Activated naive CD4-positive, alpha-beta T cell (primary cell): ENCODE results near the gene KMT2B.
"Not testable (repeated sequence)": the region's sequence is repeated elsewhere in the genome, so short reads cannot be mapped to it uniquely, and the experiment has no call there.

Source experiments
- DNase-seq, 4 experiments: peaks; one replicate each; lab custom pipeline; 2025; lab: John Stamatoyannopoulos, UW

Gene KMT2B

GRCh38 chr19:35717665-35718344, at the start of gene KMT2B:
Gene KMT2B, plus strand, starts transcription at chr19:35718003. Its CDS starts 16 bp downstream, at chr19:35718019.
- DNase-seq, result peak in 1 of 4 experiments; percentile 82

DNA sequence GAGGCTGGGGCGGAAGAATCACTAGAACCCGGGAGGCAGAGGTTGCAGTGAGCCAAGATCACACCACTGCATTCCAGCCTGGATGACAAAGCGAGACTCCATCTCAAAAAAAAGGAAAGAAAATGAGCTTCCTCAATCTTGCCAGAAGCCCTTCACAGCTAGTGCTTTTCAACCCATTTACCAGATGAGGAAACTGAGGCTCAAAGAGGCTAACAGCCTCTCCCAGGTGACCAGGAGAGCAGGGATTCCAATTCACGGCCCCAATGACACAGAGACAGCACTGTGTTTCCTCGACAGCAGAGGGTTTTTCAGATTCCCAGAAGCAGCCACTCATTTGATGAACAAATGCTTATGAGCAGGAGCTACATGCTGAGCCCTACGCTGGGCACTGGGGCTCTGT, 48.2 kb upstream of the KMT2B start:
- DNase-seq, result no peak

DNA sequence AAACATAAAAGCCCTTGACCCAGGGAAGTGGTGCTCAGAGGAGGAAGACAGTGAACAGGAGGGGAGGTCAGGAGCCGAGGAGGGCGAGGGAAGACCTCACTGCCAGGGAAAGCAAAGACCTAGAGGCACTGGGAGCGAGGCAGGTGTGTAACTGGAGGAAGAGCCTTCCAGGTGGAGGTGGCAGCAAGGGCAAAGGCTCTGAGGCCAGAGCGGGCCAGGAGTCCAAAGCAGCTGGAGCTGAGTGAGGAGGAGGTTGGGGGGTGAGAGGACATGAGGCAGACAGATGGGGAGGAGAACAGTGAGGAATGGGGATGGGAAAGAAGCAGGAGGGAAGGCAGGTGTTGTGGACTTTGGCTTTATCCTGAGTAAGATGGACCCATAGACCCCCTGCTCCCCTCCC, 47.8 kb upstream of the KMT2B start:
- no peak for DNase-seq

GRCh38 chr19:35670686-35671085, 47.1 kb upstream of the KMT2B start:
- DNase-seq, result no peak

DNA sequence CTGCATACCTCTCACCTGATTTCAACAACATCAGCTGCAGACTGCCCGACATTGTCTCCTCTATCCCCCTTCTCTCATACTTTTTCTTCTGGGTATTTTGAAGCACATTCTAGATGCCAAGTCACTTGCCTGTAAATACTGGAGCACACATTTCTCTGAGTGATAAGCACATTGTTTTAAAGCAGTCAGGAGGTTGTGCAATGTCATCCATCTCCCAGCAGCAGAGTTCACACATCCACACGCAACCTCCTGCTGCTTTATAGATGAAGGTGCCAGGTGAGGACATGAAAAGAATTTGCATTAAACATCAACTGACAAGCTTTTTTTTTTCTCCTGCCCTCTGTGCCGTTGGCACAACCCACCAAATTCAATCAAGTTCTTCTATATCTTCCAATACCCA, 46.0 kb upstream of the KMT2B start:
- DNase-seq, result no peak

DNA sequence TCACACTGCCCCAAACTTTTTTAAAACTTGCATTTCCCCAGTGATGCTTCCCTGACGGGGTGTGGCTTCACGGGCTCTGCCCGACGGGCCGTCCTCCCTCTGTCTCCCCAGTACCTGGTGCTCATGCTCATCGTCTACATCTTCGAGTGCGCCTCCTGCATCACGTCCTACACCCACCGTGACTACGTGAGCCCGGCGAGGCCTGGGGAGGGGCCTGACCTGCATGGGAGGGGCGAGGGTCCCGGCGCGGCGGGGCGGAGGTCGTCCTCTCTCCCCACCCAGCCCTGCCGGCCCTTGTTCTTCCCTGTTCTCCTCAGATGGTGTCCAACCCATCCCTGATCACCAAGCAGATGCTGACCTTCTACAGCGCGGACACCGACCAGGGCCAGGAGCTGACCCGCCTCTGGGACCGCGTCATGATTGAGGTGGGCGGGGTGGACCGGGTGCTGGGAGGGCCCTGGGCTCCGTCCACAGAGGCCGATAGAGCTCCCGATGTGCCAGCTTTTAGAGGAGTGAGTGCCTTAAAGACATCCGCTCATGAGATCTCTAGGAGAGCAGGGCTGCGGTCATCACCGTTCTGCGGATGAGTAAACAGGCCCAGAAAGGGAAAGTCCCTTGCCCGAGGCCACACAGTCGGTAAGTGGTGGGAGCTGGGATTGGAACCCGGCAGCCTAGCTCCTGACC, 44.5 kb upstream of the KMT2B start:
- DNase-seq, result no peak

DNA sequence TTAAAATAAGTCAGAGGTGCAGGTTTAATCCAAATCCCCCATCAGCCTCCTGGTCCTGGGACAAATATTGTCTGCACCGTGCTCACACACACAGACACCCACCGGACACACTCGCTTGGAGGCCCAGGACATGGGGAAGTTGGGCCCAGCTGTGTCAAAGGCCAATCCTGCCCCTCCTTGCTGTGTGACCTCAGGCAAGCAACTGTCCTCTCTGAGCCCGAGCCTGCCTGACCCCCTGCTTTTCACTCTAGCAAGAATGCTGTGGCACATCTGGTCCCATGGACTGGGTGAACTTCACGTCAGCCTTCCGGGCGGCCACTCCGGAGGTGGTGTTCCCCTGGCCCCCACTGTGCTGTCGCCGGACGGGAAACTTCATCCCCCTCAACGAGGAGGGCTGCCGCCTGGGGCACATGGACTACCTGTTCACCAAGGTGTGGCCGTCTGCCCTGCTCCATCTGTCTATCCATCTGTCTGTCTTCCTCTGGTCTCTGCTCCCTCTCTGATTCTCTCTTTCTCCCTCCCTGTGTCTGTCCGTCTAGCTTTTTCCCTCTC, 42.1 kb upstream of the KMT2B start:
- DNase-seq, result no peak

DNA sequence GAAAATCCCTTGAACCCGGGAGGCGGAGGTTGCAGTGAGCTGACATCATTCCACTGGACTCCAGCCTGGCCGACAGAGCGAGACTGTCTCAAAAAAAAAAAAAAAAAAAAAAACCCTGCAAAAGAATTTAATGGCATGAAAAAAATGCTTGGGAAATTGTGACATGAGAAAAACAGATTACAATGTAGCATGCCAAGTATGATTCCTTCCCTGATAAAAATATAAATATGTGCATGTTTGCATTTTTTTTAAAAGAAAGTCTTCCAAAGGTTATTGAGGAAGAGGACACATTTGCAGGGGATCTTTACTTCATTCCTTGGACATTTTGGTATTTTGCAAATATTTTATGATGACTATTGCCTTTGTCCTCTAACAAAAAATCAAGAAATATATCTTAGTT, 28.0 kb upstream of the KMT2B start:
- DNase-seq, result no peak

GRCh38 chr19:35691106-35691505, 26.7 kb upstream of the KMT2B start:
- DNase-seq, result not testable (repeated sequence)

DNA sequence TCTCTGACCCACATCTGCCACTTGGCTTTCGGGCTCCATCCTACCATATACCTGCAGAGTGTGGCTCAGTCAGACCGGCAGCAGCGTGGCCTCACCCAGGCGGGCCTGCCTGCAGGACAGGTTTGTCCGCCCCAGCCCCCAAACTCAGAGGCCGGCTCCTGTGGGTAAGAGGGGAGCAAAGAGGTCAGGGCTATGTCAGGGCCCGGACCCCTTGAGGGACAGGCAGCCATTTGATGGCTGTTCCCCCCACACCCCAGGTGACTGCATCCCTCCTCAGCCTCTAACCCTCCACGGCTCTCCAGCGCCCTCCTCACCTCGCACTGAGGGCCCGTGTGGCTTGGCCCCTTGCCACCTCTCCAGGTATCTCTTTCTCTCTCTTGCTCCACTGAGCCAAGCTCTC, 25.8 kb upstream of the KMT2B start:
- DNase-seq, result no peak

DNA sequence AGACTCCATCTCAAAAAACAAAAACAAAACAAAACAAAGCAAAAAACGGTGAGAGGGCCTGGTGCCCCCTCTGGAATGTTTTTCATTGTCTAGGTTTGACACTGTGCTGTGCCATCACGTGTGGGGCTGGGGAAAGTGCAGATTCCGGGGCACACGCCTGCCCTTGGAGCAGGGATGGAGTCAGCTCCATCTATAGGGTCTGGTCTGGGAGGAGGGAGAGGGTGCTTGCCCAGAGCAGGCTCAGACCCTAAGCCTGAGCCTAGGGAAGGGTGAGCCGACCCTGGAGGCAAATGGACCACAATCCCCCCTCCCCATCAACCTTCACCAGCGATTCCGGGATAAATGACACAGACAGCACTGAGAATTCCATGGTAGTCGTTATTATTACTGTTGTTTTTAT, 24.4 kb upstream of the KMT2B start:
- no peak for DNase-seq

GRCh38 chr19:35693835-35694599, 23.8 kb upstream of the KMT2B start:
- peak; percentile 65 to 82 (median 80) for DNase-seq

DNA sequence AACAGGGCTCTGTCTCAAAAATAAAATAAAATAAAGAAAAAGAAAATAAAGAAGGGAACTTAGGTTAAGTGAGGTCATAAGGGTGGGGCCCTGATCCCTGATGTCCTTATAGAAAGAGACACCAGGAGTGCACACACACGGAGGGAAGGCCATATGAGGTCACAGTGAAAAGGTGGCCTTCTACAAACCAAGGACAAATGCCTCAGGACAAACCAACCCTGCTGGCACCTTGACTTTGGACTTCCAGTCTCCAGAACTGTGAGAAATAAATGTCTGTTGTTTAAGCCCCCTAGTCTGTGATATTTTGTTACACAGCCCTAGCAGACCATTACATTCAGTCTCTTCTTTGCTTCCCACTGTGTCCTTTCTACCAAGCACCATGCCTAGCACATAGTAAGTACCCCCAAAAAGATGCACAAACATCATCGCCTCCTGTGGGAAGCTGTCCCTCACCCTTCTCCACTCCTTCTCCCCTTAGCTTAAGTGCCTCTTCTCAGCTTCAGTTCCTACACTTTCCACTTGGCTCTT, 21.8 kb upstream of the KMT2B start:
- no peak for DNase-seq

GRCh38 chr19:35696835-35697234, 21.0 kb upstream of the KMT2B start:
- no peak for DNase-seq

- peak; percentile 74 to 87 (median 80) for DNase-seq
Measured at GRCh38 chr19:35702223-35703012, 15.4 kb upstream of the KMT2B start.

DNA sequence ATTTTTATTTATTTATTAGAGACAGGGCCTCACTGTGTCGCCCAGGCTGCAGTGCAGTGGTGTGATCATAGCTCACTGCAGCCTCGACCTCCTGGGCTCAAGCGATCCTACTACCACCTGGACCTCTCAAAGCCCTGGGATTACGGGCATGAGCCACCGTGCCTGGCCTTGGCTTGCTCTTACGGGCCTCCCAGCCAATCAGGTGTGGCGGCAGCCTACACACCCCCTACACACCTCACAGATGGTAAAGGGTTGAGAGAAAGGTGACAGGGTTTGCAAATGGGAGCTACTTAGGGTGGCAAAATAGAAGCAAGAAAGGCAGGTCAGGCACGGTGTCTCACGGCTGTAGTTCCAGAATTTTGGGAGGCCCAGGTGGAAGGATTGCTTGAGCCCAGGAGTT, 14.5 kb upstream of the KMT2B start:
- no peak for DNase-seq

GRCh38 chr19:35704218-35704617, 13.6 kb upstream of the KMT2B start, which contains the start of gene ZBTB32:
Gene ZBTB32, plus strand, starts transcription at chr19:35704558. Its CDS starts 10,069 bp downstream, at chr19:35714627.
- DNase-seq, result no peak

GRCh38 chr19:35708391-35708790, 9.4 kb upstream of the KMT2B start:
- no peak for DNase-seq

DNA sequence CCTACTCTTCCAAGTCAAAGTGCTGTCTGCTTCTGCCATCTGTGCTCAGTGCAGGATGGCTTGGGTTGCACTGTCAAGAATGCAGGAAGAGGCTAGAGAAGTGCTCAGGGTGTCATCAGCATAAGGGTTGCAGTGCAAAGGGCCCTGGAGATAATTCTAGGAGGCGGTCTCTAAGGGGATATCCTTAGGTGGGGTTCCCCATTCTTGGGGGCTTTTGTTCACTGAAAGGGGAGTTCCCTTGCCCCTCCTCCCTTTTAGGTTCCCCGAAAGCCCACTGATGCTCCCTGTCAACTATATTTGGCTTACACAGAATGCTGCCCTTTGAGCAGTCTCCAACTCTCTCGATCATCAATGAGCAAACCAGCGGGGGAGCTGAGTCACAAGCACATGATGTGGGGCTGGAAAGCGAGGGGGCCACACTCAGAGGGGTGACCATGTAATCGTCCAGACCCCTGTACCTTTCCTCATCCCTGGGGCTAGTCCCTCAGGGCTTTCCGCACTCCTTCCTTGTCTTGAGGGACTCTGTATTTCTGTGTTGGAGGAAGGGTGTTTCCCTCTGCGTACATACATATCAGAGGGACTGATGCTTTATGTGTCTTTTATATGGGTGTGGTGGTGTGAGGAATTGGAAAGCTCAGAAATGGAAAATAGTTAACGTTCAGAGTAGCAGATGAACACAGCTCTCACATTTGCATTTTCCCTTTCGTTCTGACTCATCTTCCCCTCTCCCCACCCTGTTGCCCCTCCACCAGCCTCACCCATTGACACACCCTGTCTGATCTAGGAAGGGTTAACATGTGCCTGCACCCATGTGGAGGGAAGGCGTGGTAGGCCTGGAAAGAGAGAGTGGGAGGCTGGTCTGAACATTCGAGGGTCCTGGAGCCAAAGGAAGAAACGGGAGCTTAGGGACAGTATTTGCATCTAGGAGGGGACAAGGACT, 6.7 kb upstream of the KMT2B start:
- DNase-seq, result no peak
